ENCODE measurements around the gene NUPR1.
"Not testable (repeated sequence)": the region's sequence is repeated elsewhere in the genome, so short reads cannot be mapped to it uniquely, and the experiment has no call there.

The NUPR1 gene

DNA sequence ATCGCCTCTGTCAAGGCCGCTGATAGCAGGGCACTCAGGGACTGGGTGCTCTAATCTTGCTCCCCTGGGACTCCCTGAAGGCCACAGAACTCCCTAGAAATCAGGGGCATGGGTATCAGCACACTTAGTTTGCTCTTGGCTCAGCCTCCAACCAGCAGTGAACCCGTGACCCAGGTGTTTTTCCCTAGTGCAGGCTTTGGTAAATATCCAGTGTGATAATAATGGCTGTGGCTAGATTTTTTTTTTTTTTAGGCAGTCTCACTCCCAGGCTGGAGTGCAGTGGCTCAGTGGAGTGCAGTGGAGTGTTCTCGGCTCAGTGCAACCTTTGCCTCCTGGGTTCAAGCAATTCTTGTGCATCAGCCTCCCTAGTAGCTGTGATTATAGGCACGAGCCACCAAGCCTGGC is 10.3 kb downstream of the NUPR1 start:
- H3K9me2 ChIP-seq (replicated peaks; ENCODE audit: low read depth, low read length), result no peaks in the 10 kb centered on the region
- no peaks in the 10 kb centered on the region for H3K36me3 ChIP-seq (ENCODE audit: insufficient read depth, low read length)
- no peaks in the 10 kb centered on the region for H3K79me2 ChIP-seq (ENCODE audit: insufficient read depth, low read length)
- no peaks in the 10 kb centered on the region for H4K20me1 ChIP-seq (ENCODE audit: insufficient read depth, low read length, poor library complexity, severe bottlenecking)
- H3K27me3 ChIP-seq (ENCODE audit: insufficient read depth, low read length, poor library complexity, severe bottlenecking), result no peaks in the 10 kb centered on the region
- H2AFZ ChIP-seq (ENCODE audit: low read length), result no peak overlapping the region; the same call in 1 of the 2 replicates
- H3K9me3 ChIP-seq (ENCODE audit: insufficient read depth, low read depth, low read length), result no peaks in the 10 kb centered on the region
- H3K4me2 ChIP-seq (ENCODE audit: low read depth, low read length, poor library complexity, severe bottlenecking), result no peak overlapping the region
- no peak overlapping the region for H3K9ac ChIP-seq (ENCODE audit: low read depth, low read length, poor library complexity, severe bottlenecking)
- no peaks in the 10 kb centered on the region for H3F3A ChIP-seq (ENCODE audit: low read depth)
- H3K4me3 ChIP-seq (ENCODE audit: low read length, poor library complexity, severe bottlenecking), result no peak overlapping the region
- H3K4me1 ChIP-seq (ENCODE audit: insufficient read depth, low read length, poor library complexity, severe bottlenecking), result no peaks in the 10 kb centered on the region
- TF ChIP-seq CTCF (conservative IDR thresholded peaks at IDR 0.05; ENCODE audit: low read length) (no peak), EZH2phosphoT487 (IDR thresholded peaks at IDR 0.05; ENCODE audit: borderline replicate concordance) (no peak)

DNA sequence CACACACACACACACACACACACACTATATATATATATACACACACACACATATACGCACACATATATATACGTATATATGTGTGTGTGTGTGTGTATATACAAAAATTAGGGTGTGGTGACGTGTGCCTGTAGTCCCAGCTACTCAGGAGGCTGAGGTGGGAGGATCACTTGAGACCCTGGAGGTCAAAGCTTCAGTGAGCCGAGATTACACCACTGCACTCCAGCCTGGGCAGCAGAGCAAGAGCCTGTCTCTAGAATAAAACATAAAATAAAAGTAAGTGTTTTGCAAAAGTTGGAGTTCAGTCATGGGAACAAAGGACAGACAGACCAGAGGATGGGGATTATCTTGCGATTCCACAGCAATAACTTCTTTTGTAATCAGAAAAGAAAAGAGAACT is 10.8 kb downstream of the NUPR1 start:
- H3K9ac ChIP-seq (ENCODE audit: low read depth, low read length, poor library complexity, severe bottlenecking), result no peak overlapping the region
- no peak overlapping the region; the same call in 1 of the 2 replicates for H2AFZ ChIP-seq (ENCODE audit: low read length)
- no peaks in the 10 kb centered on the region for H3F3A ChIP-seq (ENCODE audit: low read depth)
- H3K9me2 ChIP-seq (replicated peaks; ENCODE audit: low read depth, low read length), result no peaks in the 10 kb centered on the region
- H3K27me3 ChIP-seq (ENCODE audit: insufficient read depth, low read length, poor library complexity, severe bottlenecking), result no peaks in the 10 kb centered on the region
- H3K36me3 ChIP-seq (ENCODE audit: insufficient read depth, low read length), result no peaks in the 10 kb centered on the region
- no peaks in the 10 kb centered on the region for H3K9me3 ChIP-seq (ENCODE audit: insufficient read depth, low read depth, low read length)
- H3K79me2 ChIP-seq (ENCODE audit: insufficient read depth, low read length), result no peaks in the 10 kb centered on the region
- no peak overlapping the region for H3K4me3 ChIP-seq (ENCODE audit: low read length, poor library complexity, severe bottlenecking)
- H4K20me1 ChIP-seq (ENCODE audit: insufficient read depth, low read length, poor library complexity, severe bottlenecking), result no peaks in the 10 kb centered on the region
- H3K4me1 ChIP-seq (ENCODE audit: insufficient read depth, low read length, poor library complexity, severe bottlenecking), result no peaks in the 10 kb centered on the region
- no peak for TF ChIP-seq CTCF (conservative IDR thresholded peaks at IDR 0.05; ENCODE audit: low read length)
- no peak for TF ChIP-seq EZH2phosphoT487 (IDR thresholded peaks at IDR 0.05; ENCODE audit: borderline replicate concordance)
- no peak overlapping the region for H3K4me2 ChIP-seq (ENCODE audit: low read depth, low read length, poor library complexity, severe bottlenecking)

- H3K4me3 ChIP-seq (ENCODE audit: low read length, poor library complexity, severe bottlenecking); H3K9me3 ChIP-seq (ENCODE audit: insufficient read depth, low read depth, low read length); H3K79me2 ChIP-seq (ENCODE audit: insufficient read depth, low read length); H3F3A ChIP-seq (ENCODE audit: low read depth); H4K20me1 ChIP-seq (ENCODE audit: insufficient read depth, low read length, poor library complexity, severe bottlenecking); H2AFZ ChIP-seq (ENCODE audit: low read length); H3K27me3 ChIP-seq (ENCODE audit: insufficient read depth, low read length, poor library complexity, severe bottlenecking); H3K9ac ChIP-seq (ENCODE audit: low read depth, low read length, poor library complexity, severe bottlenecking); H3K9me2 ChIP-seq (replicated peaks; ENCODE audit: low read depth, low read length); H3K4me1 ChIP-seq (ENCODE audit: insufficient read depth, low read length, poor library complexity, severe bottlenecking); H3K4me2 ChIP-seq (ENCODE audit: low read depth, low read length, poor library complexity, severe bottlenecking); H3K36me3 ChIP-seq (ENCODE audit: insufficient read depth, low read length): not testable (repeated sequence)
Observed at GRCh38 chr16:28527100-28527785, 11.5 kb downstream of the NUPR1 start.

Data from Loucy (cell line).